SK-N-SH (cell line): ENCODE measurements around the gene TRAF5. TPM values are rescaled to one million over a fixed set of nuclear protein-coding genes. Genes with fewer than 3 reads are reported as not detected.

Source experiments
- CTCF ChIA-PET: fragments of 300-600, 350-600 bp; formaldehyde crosslinking; extraction: SDS; loops from one replicate; lab custom pipeline; 2021; lab: Yijun Ruan, JAX
- POLR2A ChIA-PET: fragments of 350-600 bp; sonication (Branson Sonifier 250); formaldehyde crosslinking; extraction: SDS; loops from one replicate; lab custom pipeline; 2020; ENCODE audit warnings: antibody characterized with exemption, inconsistent platforms; lab: Yijun Ruan, JAX
- DNase-seq: peaks from one replicate; pipeline ENCODE4 v3.0.0; 2012
- H2AFZ ChIP-seq: fragments of 200-600 bp; sonication (generic); 2 replicates; pipeline ENCODE4 v1.8.1; 2016; ENCODE audit warnings: antibody characterized with exemption, mild to moderate bottlenecking, low read depth
- H3F3A ChIP-seq: fragments of 200-600 bp; sonication (generic); replicated peaks from 2 replicates; pipeline ENCODE3; 2016; ENCODE audit warnings: antibody characterized with exemption, mild to moderate bottlenecking; ENCODE audit not compliant: insufficient read depth
- H3K27ac ChIP-seq, 2 experiments: fragments of 200-500 bp in 1 of 2; fragments of 200-600 bp in 1 of 2; sonication (Bioruptor generic) in 1 of 2; sonication (generic), shearing (Covaris generic) in 1 of 2; 2 replicates each; pipeline versions ENCODE4 v1.5.1 to v1.6.1; 2014 to 2016; ENCODE audit warnings: low read depth in 2 of 2, inconsistent platforms in 1 of 2, low read length in 1 of 2, mild to moderate bottlenecking in 1 of 2, mixed read lengths in 1 of 2
- H3K27me3 ChIP-seq: fragments of 200-600 bp; sonication (generic), shearing (Covaris generic); 2 replicates; pipeline ENCODE4 v1.6.1; 2016; ENCODE audit warnings: mixed run types; ENCODE audit not compliant: insufficient read depth
- H3K36me3 ChIP-seq, 2 experiments: fragments of 200-500 bp in 1 of 2; fragments of 200-600 bp in 1 of 2; sonication (Bioruptor generic) in 1 of 2; sonication (generic) in 1 of 2; replicated peaks in 1 of 2; 2 replicates each; pipeline versions ENCODE3 to v1.5.1; 2014 to 2016; ENCODE audit warnings: low read length in 1 of 2, mild to moderate bottlenecking in 1 of 2; ENCODE audit not compliant: insufficient read depth in 2 of 2, control insufficient read depth in 1 of 2
- H3K4me1 ChIP-seq, 2 experiments: fragments of 200-500 bp in 1 of 2; fragments of 200-600 bp in 1 of 2; sonication (Bioruptor generic) in 1 of 2; sonication (generic), shearing (Covaris generic) in 1 of 2; 2 replicates each; pipeline versions ENCODE4 v1.5.1 to v1.6.1; 2014 to 2016; ENCODE audit warnings: low read depth in 1 of 2, low read length in 1 of 2, mixed run types in 1 of 2; ENCODE audit not compliant: insufficient read depth in 2 of 2, control insufficient read depth in 1 of 2
- H3K4me2 ChIP-seq: fragments of 200-600 bp; sonication (generic), shearing (Covaris generic); 2 replicates; pipeline ENCODE4 v1.6.1; 2017; ENCODE audit warnings: mixed run types
- H3K4me3 ChIP-seq, 2 experiments: fragments of 200-500 bp in 1 of 2; fragments of 200-600 bp in 1 of 2; sonication (Bioruptor generic) in 1 of 2; sonication (generic), shearing (Covaris generic) in 1 of 2; 2 replicates each; pipeline versions ENCODE4 v1.5.1 to v1.8.1; 2014 to 2016; ENCODE audit warnings: low read depth in 2 of 2, inconsistent platforms in 1 of 2, low read length in 1 of 2, mild to moderate bottlenecking in 1 of 2, mixed read lengths in 1 of 2, moderate library complexity in 1 of 2
- H3K79me2 ChIP-seq: fragments of 200-600 bp; sonication (generic); 2 replicates; pipeline ENCODE4 v1.8.1; 2017; ENCODE audit warnings: mild to moderate bottlenecking; ENCODE audit not compliant: insufficient read depth
- H3K9ac ChIP-seq: fragments of 200-600 bp; sonication (generic); 2 replicates; pipeline ENCODE4 v1.6.1; 2017; ENCODE audit warnings: mixed run types
- H3K9me2 ChIP-seq: fragments of 200-600 bp; sonication (generic); 2 replicates; pipeline ENCODE4 v1.6.1; 2017; ENCODE audit warnings: mixed run types
- H3K9me3 ChIP-seq: fragments of 200-600 bp; sonication (generic); 2 replicates; pipeline ENCODE4 v1.6.1; 2017; ENCODE audit warnings: mixed run types, mild to moderate bottlenecking, moderate library complexity
- H4K20me1 ChIP-seq: fragments of 200-600 bp; sonication (generic); 2 replicates; pipeline ENCODE4 v1.6.1; 2017; ENCODE audit warnings: mild to moderate bottlenecking, mixed run types; ENCODE audit not compliant: insufficient read depth
- ELF1 ChIP-seq: IDR thresholded peaks from 2 replicates; pipeline ENCODE4 v1.4.0; 2012
- EP300 ChIP-seq, 2 experiments: IDR thresholded peaks; 2 replicates each; pipeline versions ENCODE4 v1.4.0 to v1.6.1; 2012; ENCODE audit warnings: borderline replicate concordance in 1 of 2, low read depth in 1 of 2, low read length in 1 of 2
- EZH2phosphoT487 ChIP-seq: fragments of 200-600 bp; sonication (generic); IDR thresholded peaks from 2 replicates; pipeline ENCODE4 v1.6.1; 2017; ENCODE audit warnings: low read depth, mixed run types, mild to moderate bottlenecking, antibody characterized with exemption, moderate library complexity, borderline replicate concordance
- FOXJ3 ChIP-seq: sonication (generic); formaldehyde crosslinking; IDR thresholded peaks from 2 replicates; pipeline ENCODE4 v1.5.1; 2020; ENCODE audit warnings: mild to moderate bottlenecking, missing genetic modification reagents
- FOXM1 ChIP-seq: IDR thresholded peaks from 2 replicates; pipeline ENCODE4 v1.4.0; 2012; ENCODE audit warnings: low read depth, mild to moderate bottlenecking
- GABPA ChIP-seq: IDR thresholded peaks from 2 replicates; pipeline ENCODE4 v1.4.0; 2012; ENCODE audit warnings: low read depth, mild to moderate bottlenecking
- GATA2 ChIP-seq: sonication (generic); formaldehyde crosslinking; IDR thresholded peaks from 2 replicates; pipeline ENCODE4 v1.5.0; 2020; ENCODE audit warnings: mild to moderate bottlenecking, missing genetic modification reagents
- JUND ChIP-seq: IDR thresholded peaks from 2 replicates; pipeline ENCODE4 v1.4.0; 2012
- NRF1 ChIP-seq: IDR thresholded peaks from 2 replicates; pipeline ENCODE4 v1.6.1; 2012; ENCODE audit warnings: low read depth, mild to moderate bottlenecking, low read length
- RAD21 ChIP-seq: IDR thresholded peaks from 2 replicates; pipeline ENCODE4 v1.6.1; 2012; ENCODE audit warnings: mild to moderate bottlenecking, low read length
- SIN3A ChIP-seq: IDR thresholded peaks from 2 replicates; pipeline ENCODE4 v1.6.1; 2012; ENCODE audit warnings: low read depth, mild to moderate bottlenecking, low read length, moderate library complexity, borderline replicate concordance
- SMC3 ChIP-seq: IDR thresholded peaks from 2 replicates; pipeline ENCODE4 v1.6.1; 2012; ENCODE audit warnings: low read depth, low read length, improper control_type of control experiment
- TAF1 ChIP-seq: IDR thresholded peaks from 2 replicates; pipeline ENCODE4 v1.6.1; 2012; ENCODE audit warnings: low read depth, mild to moderate bottlenecking, low read length, moderate library complexity, borderline replicate concordance
- YY1 ChIP-seq: IDR thresholded peaks from 2 replicates; pipeline ENCODE4 v1.4.0; 2012; ENCODE audit warnings: low read depth, mild to moderate bottlenecking
- WGBS: methylation state at CpG from one replicate; pipeline ENCODE4 v1.1.6; 2017; ENCODE audit warnings: low lambda C conversion rate; 5-methylcytosine and 5-hydroxymethylcytosine counted together
- polyA plus RNA-seq, 3 experiments: library from polyadenylated mRNA; depleted of rRNA; stranded (reverse); fragments of >200 nt; gene quantifications; 2 replicates each; pipeline ENCODE4 v1.2.3, GENCODE V29; 2012
- TF ChIP-seq, protein P1 (sequence below): fragments of 200-600 bp; sonication (generic); IDR thresholded peaks from 2 replicates; pipeline ENCODE4 v1.6.1; 2017; ENCODE audit warnings: antibody characterized with exemption, mild to moderate bottlenecking, moderate library complexity
- TF ChIP-seq, protein P2 (sequence below): IDR thresholded peaks from 2 replicates; pipeline ENCODE4; 2012
- TF ChIP-seq, protein P3 (sequence below): IDR thresholded peaks from 2 replicates; pipeline ENCODE4 v1.4.0; 2012; ENCODE audit warnings: low read depth, borderline replicate concordance

Gene TRAF5
- polyA plus RNA-seq, 1 of the 3 experiments (the other 2 are of a cell fraction): 7.6 TPM

DNA sequence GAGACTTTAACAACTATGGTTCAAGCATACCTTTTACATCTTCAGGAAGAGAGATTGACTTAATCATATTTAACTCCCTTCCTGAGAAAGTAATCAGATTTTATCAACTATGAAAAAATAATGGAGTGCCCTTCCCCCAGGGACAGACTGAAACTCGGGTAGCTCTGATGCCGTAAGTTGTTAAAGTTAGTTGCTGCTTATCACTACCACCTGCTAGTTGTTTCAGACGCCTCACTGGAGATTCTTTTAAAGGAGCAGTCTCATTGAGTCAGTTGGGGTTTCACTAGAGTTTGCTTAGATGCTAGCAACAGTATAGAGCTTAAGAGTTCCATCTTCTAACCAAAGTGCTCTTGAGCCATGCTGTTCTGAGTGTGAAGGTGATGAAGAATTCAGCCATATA is 17.0 kb upstream of the TRAF5 start:
- H3K9ac ChIP-seq: no peak overlapping the region
- H3K36me3 ChIP-seq: peaks cover 52 to 85% of the 10 kb centered on the region in 2 experiments
- peaks cover 0 to 7% of the 10 kb centered on the region in 2 experiments; a peak in 1 of 4 replicates for H3K4me1 ChIP-seq
- no peak overlapping the region for H2AFZ ChIP-seq
- H3K27me3 ChIP-seq: no peaks in the 10 kb centered on the region
- TF ChIP-seq FOXM1 (no peak), TAF1 (no peak), NRF1 (no peak), JUND (no peak), SIN3A (no peak), EP300 (IDR thresholded peaks at IDR 0.05; ENCODE audit: borderline replicate concordance in 1 of 2, low read depth in 1 of 2, low read length in 1 of 2) (no peak), GATA2 (no peak), YY1 (no peak), GABPA (no peak), SMC3 (no peak), ELF1 (no peak), RAD21 (no peak), FOXJ3 (no peak), EZH2phosphoT487 (no peak)
- TF ChIP-seq, protein P1, sequence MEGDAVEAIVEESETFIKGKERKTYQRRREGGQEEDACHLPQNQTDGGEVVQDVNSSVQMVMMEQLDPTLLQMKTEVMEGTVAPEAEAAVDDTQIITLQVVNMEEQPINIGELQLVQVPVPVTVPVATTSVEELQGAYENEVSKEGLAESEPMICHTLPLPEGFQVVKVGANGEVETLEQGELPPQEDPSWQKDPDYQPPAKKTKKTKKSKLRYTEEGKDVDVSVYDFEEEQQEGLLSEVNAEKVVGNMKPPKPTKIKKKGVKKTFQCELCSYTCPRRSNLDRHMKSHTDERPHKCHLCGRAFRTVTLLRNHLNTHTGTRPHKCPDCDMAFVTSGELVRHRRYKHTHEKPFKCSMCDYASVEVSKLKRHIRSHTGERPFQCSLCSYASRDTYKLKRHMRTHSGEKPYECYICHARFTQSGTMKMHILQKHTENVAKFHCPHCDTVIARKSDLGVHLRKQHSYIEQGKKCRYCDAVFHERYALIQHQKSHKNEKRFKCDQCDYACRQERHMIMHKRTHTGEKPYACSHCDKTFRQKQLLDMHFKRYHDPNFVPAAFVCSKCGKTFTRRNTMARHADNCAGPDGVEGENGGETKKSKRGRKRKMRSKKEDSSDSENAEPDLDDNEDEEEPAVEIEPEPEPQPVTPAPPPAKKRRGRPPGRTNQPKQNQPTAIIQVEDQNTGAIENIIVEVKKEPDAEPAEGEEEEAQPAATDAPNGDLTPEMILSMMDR: no peak
- TF ChIP-seq, protein P2, sequence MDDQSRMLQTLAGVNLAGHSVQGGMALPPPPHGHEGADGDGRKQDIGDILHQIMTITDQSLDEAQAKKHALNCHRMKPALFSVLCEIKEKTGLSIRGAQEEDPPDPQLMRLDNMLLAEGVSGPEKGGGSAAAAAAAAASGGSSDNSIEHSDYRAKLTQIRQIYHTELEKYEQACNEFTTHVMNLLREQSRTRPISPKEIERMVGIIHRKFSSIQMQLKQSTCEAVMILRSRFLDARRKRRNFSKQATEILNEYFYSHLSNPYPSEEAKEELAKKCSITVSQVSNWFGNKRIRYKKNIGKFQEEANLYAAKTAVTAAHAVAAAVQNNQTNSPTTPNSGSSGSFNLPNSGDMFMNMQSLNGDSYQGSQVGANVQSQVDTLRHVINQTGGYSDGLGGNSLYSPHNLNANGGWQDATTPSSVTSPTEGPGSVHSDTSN: no peak
- TF ChIP-seq, protein P3, sequence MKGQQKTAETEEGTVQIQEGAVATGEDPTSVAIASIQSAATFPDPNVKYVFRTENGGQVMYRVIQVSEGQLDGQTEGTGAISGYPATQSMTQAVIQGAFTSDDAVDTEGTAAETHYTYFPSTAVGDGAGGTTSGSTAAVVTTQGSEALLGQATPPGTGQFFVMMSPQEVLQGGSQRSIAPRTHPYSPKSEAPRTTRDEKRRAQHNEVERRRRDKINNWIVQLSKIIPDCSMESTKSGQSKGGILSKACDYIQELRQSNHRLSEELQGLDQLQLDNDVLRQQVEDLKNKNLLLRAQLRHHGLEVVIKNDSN: no peak
- no peaks in the 10 kb centered on the region for H3K9me2 ChIP-seq
- ChIA-PET CTCF (interaction anchor here (3.7 kb wide), 1 partner anchor 14 kb away, joined by 20 read pairs; no protein-coding TSS in a partner anchor), POLR2A (no interaction called here)
- 0 out of 2 replicates have a peak, but pooled peaks cover 3% of the 10 kb centered on the region for H3K79me2 ChIP-seq
- peaks cover 10% of the 10 kb centered on the region for H3F3A ChIP-seq
- H3K4me3 ChIP-seq: no peak overlapping the region
- H3K4me2 ChIP-seq: no peak overlapping the region
- H3K9me3 ChIP-seq: no peaks in the 10 kb centered on the region
- no peaks in the 10 kb centered on the region for H4K20me1 ChIP-seq
- H3K27ac ChIP-seq: no peak overlapping the region
- no peak for DNase-seq
- 92% methylated on average over 3 of the region's 3 CpGs for WGBS
